ENCODE data around the gene KMT2B. TPM values are rescaled to one million over a fixed set of nuclear protein-coding genes. Genes with fewer than 3 reads are reported as not detected.

KMT2B gene
- total and polyA plus RNA-seq, 9 of the 15 experiments (the other 6 are each of a cell fraction or from before 2014, with no cell fraction given), result 0.63 to 43.9 (median 8.1) TPM

DNA sequence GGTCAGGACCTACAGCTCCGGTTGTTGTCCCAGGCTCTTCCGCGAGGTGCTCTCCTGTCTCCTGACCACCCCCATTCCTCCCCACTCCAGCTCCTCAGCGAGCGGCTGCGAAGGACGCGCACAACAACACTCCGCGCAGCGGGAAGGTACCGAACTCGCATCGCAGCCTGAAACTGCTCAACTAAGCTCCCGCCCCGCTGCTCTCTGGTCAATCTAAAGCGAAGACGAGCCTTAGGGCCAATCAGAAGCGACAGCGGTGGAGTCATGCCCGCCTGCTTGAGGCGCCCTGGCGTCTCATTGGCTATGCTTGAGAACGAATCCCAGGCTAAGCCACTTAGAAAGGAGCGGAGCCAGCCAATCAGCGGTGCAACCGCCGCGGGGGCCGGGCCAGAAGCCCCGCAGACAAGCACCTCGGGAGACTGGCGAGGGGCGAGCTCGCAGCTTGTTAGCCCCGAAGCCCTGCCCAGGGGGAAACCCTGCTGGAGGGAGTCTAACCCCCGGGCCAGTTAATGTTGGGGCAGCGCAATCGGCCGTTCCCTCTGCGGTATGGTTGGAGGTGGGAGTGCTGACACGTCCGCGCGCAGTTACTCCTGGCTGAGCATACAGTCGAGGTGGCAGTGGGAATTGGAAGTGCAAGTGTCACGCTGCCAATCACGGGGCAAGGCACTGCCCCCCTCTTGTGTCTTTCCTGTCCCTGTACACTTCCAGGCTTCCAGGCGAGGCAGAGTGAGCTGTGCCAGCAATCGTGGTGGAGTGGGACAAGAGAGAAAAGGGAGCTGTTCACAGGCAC is 15.4 kb upstream of the KMT2B start (continued):
- TF ChIP-seq MGA (IDR thresholded peaks at IDR 0.05), result no peak
- peak; percentile 74 for TF ChIP-seq CTBP1 (IDR thresholded peaks at IDR 0.05; ENCODE audit: borderline replicate concordance)
- TF ChIP-seq POLR3A (IDR thresholded peaks at IDR 0.05; ENCODE audit: borderline replicate concordance, extremely low read depth, insufficient read depth, insufficient read length), result no peak
- TF ChIP-seq POLR2G (IDR thresholded peaks at IDR 0.05; ENCODE audit: low read depth, low read length), result peak; percentile 71
- no peak for TF ChIP-seq RAD21 (CRISPR knock-in tag; conservative IDR thresholded peaks at IDR 0.05 in 1 of 2, IDR thresholded peaks at IDR 0.05 in 1 of 2)
- peak; percentile 42 for TF ChIP-seq PCBP1 (IDR thresholded peaks at IDR 0.05; ENCODE audit: low read depth, low read length, poor library complexity, severe bottlenecking)
- TF ChIP-seq E2F4 (CRISPR knock-in tag; IDR thresholded peaks at IDR 0.05; ENCODE audit: low read depth), result no peak
- TF ChIP-seq ZNF395 (CRISPR knock-in tag; IDR thresholded peaks at IDR 0.05), result no peak
- peak in 1 of 2 experiments; percentile 92; a peak in 2 of 4 replicates for TF ChIP-seq MLLT1 (IDR thresholded peaks at IDR 0.05)

Measured in K562 (cell line).